ENCODE results near the gene P3H1.
"Not testable (repeated sequence)": the region's sequence is repeated elsewhere in the genome, so short reads cannot be mapped to it uniquely, and the experiment has no call there.

P3H1 gene

DNA sequence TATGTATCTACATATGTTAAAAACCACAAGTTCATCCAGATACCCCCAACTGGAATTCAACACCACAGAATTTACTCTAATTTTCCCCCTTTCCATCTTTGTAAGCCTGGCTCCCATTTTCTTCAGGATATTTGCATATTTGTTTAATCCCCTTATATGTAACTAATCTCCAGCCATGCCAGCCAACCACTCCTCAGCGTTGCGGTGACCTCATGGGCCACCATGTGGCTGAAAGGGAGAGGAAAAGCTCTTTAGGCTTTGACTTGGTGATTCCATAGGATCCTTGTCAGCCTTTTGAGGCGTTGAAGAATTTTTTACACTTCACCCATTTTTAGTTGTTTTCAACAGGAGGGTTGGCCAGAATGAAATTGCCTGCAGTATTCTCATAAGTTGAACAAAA is 36.8 kb downstream of the P3H1 start:
- DNase-seq (ENCODE audit: low read depth in 2 of 2) = no peak

GRCh38 chr1:42725820-42726219 is 41.0 kb downstream of the P3H1 start:
- not testable (repeated sequence) for DNase-seq (ENCODE audit: low read depth in 2 of 2)

GRCh38 chr1:42723511-42723910 is 43.3 kb downstream of the P3H1 start:
- DNase-seq (ENCODE audit: low read depth in 2 of 2) = no peak

- not testable (repeated sequence) for DNase-seq (ENCODE audit: low read depth in 2 of 2)
Observed at GRCh38 chr1:42722403-42722802, 44.4 kb downstream of the P3H1 start.

GRCh38 chr1:42721926-42722325 is 44.9 kb downstream of the P3H1 start:
- DNase-seq (ENCODE audit: low read depth in 2 of 2) = no peak

- no peak for DNase-seq (ENCODE audit: low read depth in 2 of 2)
Observed at GRCh38 chr1:42720868-42721267, 46.0 kb downstream of the P3H1 start.

DNA sequence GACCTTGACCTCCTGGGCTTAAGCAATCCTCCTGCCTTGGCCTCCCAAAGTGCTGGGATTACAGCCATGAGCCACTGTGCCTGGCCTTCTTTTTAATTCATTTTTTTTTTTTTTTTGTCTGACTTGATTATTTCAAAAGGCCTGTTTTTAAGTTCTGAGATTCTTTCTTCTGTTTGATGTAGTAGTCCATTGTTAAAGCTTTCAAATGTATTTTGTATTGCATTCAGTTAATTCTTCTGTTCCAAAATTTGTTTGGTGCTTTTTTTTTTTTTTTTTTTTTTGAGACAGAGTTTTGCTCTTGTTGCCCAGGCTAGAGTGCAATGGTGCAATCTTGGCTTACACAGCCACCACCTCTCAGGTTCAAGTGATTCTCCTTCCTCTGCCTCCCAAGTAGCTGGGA is 52.4 kb downstream of the P3H1 start:
- not testable (repeated sequence) for DNase-seq (ENCODE audit: low read depth in 2 of 2)

DNA sequence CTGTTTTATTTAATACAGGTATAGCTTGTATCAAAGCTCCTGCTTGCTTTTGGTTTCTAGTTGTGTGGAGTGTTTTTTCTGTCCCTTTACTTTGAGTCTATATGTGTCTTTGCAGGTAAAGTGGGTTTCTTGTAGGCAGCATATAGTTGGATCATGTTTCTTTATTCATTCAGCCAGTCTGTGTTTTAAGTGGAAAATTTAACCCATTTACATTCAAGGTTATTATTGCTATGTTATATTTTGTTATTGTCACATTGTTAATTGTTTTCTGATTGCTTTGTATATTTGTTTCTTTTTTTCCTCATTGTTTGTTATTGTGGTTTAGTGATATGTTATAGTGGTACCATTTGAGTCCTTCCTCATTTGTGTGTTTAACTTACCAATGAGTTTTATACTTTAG is 53.5 kb downstream of the P3H1 start:
- DNase-seq (ENCODE audit: low read depth in 2 of 2) = no peak

DNA sequence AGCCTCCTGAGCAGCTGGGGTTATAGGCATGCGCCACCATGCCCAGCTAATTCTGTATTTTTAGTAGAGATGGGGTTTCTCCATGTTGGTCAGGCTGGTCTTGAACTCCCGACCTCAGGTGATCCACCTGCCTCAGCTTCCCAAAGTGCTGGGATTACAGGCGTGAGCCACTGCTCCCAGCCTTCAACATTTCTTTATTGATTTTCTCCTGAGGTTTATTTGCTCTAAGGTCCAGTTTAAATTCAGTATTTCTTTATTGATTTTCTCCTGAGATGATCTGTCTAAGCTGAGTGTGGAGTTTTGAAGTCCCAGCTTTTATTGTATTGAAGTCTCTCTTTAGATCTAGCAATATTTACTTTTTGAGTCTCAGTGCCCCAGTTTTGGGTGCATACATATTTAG is 54.0 kb downstream of the P3H1 start:
- not testable (repeated sequence) for DNase-seq (ENCODE audit: low read depth in 2 of 2)

DNA sequence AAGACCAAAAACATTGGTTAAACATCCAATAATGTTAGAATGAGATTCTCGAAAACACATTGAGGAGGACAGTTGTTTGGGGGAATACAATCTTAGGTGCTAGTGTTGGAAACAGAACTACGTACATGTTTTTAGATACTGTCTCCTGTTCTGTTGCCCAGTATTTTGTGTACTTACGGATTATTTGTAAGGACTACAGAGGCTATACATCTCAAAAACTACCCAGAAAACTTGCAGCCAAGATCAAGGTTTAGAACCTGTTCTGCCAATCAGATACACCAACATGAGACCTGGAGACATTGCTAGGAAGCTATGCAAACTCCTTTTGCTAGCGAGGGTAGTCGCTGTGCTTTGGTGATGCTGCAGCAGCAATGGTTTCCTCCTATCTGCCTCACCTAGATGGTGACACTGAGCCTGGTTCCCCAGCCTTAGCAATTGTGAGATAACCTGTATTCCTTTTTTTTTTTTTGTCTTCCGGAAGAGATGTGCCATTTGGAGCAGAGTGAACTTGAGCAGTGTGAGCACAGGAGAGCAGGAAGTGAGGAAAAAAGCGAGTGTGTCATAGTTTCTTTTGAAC is 62.9 kb downstream of the P3H1 start:
- DNase-seq (ENCODE audit: low read depth in 2 of 2) = no peak

DNA sequence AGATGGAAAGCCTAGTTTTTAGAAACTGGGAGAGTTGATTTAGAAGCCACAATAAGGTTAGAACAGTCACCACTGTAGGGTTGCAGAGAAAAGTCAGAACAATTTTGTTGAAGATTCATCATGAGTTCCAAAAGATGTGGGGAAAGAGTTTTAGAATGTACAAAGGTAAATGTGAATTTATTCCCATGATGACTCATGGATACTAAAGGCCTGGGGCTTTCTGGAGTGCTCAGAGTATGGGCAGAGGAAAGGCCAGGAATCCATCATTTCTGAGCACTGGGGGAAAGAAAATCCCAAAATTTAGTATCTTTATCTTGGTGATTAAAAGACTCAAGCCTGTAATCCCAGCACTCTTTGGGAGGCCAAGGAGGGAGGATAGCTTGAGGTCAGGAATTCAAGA is 66.8 kb downstream of the P3H1 start:
- no peak for DNase-seq (ENCODE audit: low read depth in 2 of 2)

GRCh38 chr1:42698081-42698813 is 68.6 kb downstream of the P3H1 start:
- DNase-seq (ENCODE audit: low read depth in 2 of 2) = no peak
